Measurements from ENCODE around the gene AHNAK2.

DNA sequence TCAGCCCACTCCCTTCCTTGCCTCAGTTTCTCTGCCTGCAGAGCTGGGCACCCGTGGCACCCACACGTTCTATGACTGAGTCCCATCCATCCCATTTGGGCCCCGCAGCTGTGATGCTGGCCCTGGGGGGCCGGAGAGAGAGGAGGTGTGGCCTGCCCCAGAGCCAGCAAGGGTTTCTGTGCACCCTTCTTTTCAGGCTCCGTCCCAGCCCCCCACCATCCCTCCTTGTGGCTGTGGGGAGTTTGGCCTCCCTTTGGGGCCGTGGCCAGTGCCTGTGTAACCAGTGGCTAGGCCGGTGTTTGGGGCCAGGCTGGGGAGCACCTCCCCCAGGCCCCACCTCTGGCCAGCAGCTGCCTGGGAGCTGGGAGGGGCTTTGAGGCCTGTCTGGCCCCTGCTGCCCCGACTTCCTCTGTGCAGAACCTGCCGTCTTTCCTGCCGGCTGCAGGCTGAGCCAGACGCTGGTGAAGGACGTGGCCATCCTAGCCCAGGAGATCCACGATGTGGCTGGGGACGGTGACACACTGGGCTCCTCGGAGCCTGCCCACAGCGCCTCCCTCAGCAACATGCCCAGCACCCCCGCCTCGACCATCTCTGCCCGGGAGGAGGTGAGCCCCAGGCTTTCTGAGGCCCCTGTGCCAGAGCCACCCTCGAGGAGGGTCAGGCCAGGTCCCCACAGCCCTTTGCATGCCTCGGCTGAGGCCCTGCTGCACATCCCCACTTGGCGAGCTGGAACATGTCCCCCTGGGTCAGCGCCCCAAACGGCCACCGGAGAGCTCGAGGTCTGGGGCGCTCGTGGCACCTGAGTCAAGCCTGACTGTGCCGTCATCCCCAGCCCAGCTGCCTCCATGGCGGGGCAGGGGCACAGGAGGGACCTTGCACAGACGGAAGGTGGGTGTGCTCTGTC, 85.4 kb downstream of the AHNAK2 start:
- no peak for TF ChIP-seq POLR2A (IDR thresholded peaks at IDR 0.05)
- TF ChIP-seq, protein P1, sequence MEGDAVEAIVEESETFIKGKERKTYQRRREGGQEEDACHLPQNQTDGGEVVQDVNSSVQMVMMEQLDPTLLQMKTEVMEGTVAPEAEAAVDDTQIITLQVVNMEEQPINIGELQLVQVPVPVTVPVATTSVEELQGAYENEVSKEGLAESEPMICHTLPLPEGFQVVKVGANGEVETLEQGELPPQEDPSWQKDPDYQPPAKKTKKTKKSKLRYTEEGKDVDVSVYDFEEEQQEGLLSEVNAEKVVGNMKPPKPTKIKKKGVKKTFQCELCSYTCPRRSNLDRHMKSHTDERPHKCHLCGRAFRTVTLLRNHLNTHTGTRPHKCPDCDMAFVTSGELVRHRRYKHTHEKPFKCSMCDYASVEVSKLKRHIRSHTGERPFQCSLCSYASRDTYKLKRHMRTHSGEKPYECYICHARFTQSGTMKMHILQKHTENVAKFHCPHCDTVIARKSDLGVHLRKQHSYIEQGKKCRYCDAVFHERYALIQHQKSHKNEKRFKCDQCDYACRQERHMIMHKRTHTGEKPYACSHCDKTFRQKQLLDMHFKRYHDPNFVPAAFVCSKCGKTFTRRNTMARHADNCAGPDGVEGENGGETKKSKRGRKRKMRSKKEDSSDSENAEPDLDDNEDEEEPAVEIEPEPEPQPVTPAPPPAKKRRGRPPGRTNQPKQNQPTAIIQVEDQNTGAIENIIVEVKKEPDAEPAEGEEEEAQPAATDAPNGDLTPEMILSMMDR (IDR thresholded peaks at IDR 0.05), result no peak
